Measurements from ENCODE around the gene TPP2. TPM values are rescaled to one million over a fixed set of nuclear protein-coding genes. Genes with fewer than 3 reads are reported as not detected.

TPP2 gene
- total RNA-seq, 1 experiment from 2014 or later: 58.9 TPM

GRCh38 chr13:102680133-102680717, 83.4 kb downstream of the TPP2 start:
- peaks cover 42% of the 10 kb centered on the region for H3K36me3 Mint-ChIP-seq (ENCODE audit: insufficient read depth, unreplicated experiment)
- H3K4me3 Mint-ChIP-seq (ENCODE audit: unreplicated experiment): no peak overlapping the region
- no peaks in the 10 kb centered on the region for H3K27me3 ChIP-seq (replicated peaks; ENCODE audit: control insufficient read depth, insufficient read depth, low read length)
- no peak for DNase-seq
- H3K4me3 ChIP-seq (ENCODE audit: low read depth, low read length): no peak overlapping the region
- H3K4me1 Mint-ChIP-seq (ENCODE audit: low read depth, unreplicated experiment): no peaks in the 10 kb centered on the region
- no TSS peak for BruUV-seq (replicated peaks)
- H3K27me3 Mint-ChIP-seq (ENCODE audit: insufficient read depth, unreplicated experiment): no peaks in the 10 kb centered on the region
- ChIA-PET CTCF (no interaction called here), POLR2A (no interaction called here)
- H3K9me3 Mint-ChIP-seq (ENCODE audit: unreplicated experiment): no peaks in the 10 kb centered on the region
- H3K27ac Mint-ChIP-seq (ENCODE audit: unreplicated experiment): no peak overlapping the region
- no peak for TF ChIP-seq CTCF (IDR thresholded peaks at IDR 0.05; ENCODE audit: insufficient read depth in 1 of 2, low read depth in 1 of 2, low read length in 1 of 2, severe bottlenecking in 1 of 2, unreplicated experiment in 1 of 2)
- H3K36me3 ChIP-seq (ENCODE audit: control insufficient read depth, insufficient read depth, low read length): no peaks in the 10 kb centered on the region; the same call in 1 of the 2 replicates
- H3K9me3 ChIP-seq: no peaks in the 10 kb centered on the region
- no peaks in the 10 kb centered on the region for H3K4me1 ChIP-seq
- intact Hi-C loops (cut with micrococcal nuclease; ENCODE audit: unreplicated experiment): no loop called here

- no peak for TF ChIP-seq CTCF (IDR thresholded peaks at IDR 0.05; ENCODE audit: insufficient read depth in 1 of 2, low read depth in 1 of 2, low read length in 1 of 2, severe bottlenecking in 1 of 2, unreplicated experiment in 1 of 2)
- Mint-ChIP-seq H3K36me3 (ENCODE audit: insufficient read depth, unreplicated experiment) (peaks cover 33% of the 10 kb centered on the region), H3K4me1 (ENCODE audit: low read depth, unreplicated experiment) (no peaks in the 10 kb centered on the region), H3K9me3 (ENCODE audit: unreplicated experiment) (no peaks in the 10 kb centered on the region), H3K4me3 (ENCODE audit: unreplicated experiment) (no peak overlapping the region), H3K27ac (ENCODE audit: unreplicated experiment) (no peak overlapping the region), H3K27me3 (ENCODE audit: insufficient read depth, unreplicated experiment) (no peaks in the 10 kb centered on the region)
- no peak overlapping the region for H3K4me3 ChIP-seq (ENCODE audit: low read depth, low read length)
- no peaks in the 10 kb centered on the region for H3K27me3 ChIP-seq (replicated peaks; ENCODE audit: control insufficient read depth, insufficient read depth, low read length)
- H3K36me3 ChIP-seq (ENCODE audit: control insufficient read depth, insufficient read depth, low read length): no peaks in the 10 kb centered on the region; the same call in 1 of the 2 replicates
- H3K9me3 ChIP-seq: no peaks in the 10 kb centered on the region
- POLR2A ChIA-PET: no interaction called here
- CTCF ChIA-PET: no interaction called here
- H3K4me1 ChIP-seq: no peaks in the 10 kb centered on the region
- intact Hi-C loops (cut with micrococcal nuclease; ENCODE audit: unreplicated experiment): no loop called here
- DNase-seq: no peak
- BruUV-seq (replicated peaks): no TSS peak
Observed at GRCh38 chr13:102680842-102681740, 84.3 kb downstream of the TPP2 start.

GRCh38 chr13:102682211-102682610, 85.4 kb downstream of the TPP2 start:
- TF ChIP-seq CTCF (IDR thresholded peaks at IDR 0.05; ENCODE audit: insufficient read depth in 1 of 2, low read depth in 1 of 2, low read length in 1 of 2, severe bottlenecking in 1 of 2, unreplicated experiment in 1 of 2): no peak
- Histone ChIP-seq H3K4me3 (ENCODE audit: low read depth, low read length) (no peak overlapping the region), H3K27me3 (replicated peaks; ENCODE audit: control insufficient read depth, insufficient read depth, low read length) (no peaks in the 10 kb centered on the region), H3K36me3 (ENCODE audit: control insufficient read depth, insufficient read depth, low read length) (no peaks in the 10 kb centered on the region; the same call in 1 of the 2 replicates), H3K9me3 (no peaks in the 10 kb centered on the region), H3K4me1 (no peaks in the 10 kb centered on the region)
- ChIA-PET POLR2A (no interaction called here), CTCF (no interaction called here)
- intact Hi-C loops (cut with micrococcal nuclease; ENCODE audit: unreplicated experiment): no loop called here
- DNase-seq: no peak
- BruUV-seq (replicated peaks): no TSS peak
- Mint-ChIP-seq H3K27ac (ENCODE audit: unreplicated experiment) (no peak overlapping the region), H3K4me3 (ENCODE audit: unreplicated experiment) (no peak overlapping the region), H3K27me3 (ENCODE audit: insufficient read depth, unreplicated experiment) (no peaks in the 10 kb centered on the region), H3K36me3 (ENCODE audit: insufficient read depth, unreplicated experiment) (peaks cover 27% of the 10 kb centered on the region), H3K4me1 (ENCODE audit: low read depth, unreplicated experiment) (no peaks in the 10 kb centered on the region), H3K9me3 (ENCODE audit: unreplicated experiment) (no peaks in the 10 kb centered on the region)
